ENCODE measurements around the gene TXNDC8.

The TXNDC8 gene

DNA sequence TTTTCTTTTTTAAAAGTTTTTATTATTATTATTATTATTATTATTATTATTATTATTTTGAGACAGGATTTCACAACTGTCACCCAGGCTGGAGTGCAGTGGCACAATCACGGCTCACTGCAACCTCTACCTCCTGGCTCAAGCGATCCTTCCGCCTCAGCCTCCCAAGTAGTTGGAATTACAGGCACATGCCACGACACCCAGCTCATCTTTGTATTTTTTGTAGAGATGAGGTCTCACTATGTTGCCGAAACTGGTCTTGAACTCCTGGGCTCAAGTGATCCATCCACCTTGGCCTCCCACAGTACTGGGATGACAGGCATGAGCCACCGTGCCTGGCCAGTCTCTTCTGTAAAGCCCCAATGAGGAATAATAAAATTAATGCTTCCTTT lies 50.4 kb downstream of the TXNDC8 start:
- no peak for DNase-seq
- intact Hi-C loops (cut with DNase I): no loop called here

DNA sequence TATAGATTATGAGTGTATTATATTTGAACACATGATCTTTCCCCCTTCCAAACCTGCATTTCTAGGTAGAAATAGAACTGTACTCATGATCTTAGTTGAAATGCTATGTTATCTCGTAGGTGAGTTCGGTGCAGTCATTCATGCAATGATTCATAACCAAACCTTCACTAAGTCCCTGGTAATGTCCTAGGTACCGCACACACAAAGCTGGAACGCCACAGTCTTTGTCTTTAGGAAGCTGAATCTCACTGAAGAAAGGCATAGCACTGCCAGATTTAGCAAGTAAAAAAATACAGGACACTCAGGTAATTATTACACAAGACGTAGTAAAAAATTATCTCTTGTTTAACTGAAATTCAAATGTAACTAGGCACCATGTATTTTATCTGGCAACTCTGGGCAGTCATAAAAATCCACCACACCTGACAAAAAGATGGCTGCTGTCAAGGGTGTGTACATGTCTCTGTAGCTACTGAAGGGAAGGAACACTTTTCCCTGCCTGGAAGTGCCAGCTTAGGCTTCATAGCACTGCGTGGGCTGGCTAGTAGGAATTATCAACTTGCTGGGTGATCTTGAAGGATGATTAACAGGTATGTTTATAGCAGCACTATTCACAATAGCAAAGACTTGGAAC lies 53.3 kb downstream of the TXNDC8 start:
- DNase-seq: no peak
- intact Hi-C loops (cut with DNase I): no loop called here

DNA sequence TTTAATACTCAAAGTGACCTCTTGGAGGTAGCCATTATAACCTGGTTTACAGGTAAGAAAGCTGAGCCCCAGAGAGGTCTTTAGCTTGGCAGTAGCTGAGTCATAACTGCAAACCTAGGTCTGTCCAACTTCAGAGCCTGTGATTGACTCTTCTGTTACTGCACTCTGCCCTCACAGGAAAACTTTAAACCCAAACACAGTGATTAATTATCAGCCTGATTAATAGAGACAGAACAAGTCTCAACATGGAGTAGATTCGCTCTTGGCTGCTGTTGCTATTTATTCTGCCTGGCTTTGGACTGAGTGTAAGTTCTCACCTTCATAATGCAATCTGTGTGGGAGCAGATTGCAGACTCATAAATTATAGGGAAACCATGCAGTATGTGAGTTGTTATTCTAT lies 53.9 kb downstream of the TXNDC8 start:
- intact Hi-C loops (cut with DNase I): no loop called here
- DNase-seq: no peak

DNA sequence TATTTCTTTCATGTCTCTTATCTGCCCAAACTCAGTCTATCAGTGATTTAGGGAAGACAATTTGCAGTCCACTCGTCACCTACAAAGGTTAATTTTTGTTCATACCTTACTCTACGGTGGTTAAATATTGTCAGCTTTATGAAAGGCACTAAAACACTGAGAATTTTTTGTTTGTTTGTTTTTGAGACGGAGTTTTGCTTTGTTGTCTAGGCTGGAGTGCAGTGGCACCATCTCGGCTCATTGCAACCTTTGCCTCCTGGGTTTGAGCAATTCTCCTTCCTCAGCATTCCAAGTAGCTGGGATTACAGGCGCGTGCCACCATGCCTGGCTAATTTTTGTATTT lies 55.0 kb downstream of the TXNDC8 start:
- no peak for DNase-seq
- intact Hi-C loops (cut with DNase I): no loop called here

DNA sequence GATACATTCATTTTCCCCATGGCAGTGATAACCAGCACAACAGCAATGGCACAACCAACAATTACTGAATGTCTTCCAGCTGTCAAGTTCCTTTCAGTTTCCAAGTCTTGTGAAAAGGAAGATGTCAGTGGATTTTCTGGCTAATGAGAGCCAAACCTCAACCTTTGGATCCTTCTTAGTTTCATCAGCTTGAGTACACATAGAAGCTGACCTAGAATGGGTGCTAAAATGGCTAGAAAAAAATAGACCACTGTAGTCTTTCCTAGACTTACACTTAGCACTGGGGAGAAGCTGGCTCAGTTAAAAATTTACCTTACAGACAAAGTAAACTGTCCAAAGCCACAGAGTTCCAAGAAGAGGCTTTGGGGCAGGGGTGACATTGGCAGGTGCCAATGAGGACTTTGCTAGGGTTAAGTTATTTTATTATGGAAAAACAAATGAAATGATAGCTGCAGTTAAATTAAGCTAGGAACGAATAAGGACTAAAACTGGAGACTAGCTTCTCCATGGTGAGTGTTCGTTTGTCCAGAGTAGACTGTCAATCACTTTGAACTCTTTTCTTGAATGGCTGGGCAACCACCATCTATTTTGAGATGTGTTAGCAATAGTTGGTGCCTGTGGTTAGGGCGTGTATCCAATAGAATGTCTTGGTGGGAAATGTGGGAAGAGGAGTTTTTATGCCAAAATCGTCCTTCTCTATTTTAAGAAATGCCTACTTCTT lies 55.5 kb downstream of the TXNDC8 start:
- DNase-seq: peak in 1 of 42 donors; percentile 4
- intact Hi-C loops (cut with DNase I): no loop called here

DNA sequence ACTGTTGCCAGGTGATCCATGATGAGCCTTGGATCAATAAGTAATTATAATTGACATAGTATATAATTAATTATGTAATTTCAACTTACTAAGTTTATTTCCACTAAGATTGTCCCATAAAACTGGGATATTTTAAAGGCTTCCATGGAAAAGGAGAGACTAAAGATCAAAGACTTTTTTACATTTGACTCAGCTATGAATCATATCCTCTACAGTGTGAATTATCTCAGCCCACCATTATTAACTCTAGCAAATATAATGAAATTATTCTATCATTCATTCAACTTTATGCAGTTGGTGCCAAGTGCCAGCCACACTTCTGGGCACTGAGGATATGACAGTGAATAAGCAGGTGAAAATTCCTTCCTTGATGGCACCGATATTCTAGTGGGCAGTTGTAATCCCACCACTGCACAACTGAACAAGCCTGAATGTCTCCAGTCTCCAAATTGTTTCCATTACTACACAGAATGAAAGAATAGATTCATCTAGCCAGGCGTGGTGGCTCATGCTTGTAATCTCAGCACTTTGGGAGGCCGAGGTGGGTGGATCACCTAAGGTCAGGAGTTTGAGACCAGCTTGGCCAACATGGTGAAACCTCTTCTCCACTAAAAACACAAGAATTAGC lies 59.5 kb downstream of the TXNDC8 start:
- intact Hi-C loops (cut with DNase I): no loop called here
- DNase-seq: no peak

DNA sequence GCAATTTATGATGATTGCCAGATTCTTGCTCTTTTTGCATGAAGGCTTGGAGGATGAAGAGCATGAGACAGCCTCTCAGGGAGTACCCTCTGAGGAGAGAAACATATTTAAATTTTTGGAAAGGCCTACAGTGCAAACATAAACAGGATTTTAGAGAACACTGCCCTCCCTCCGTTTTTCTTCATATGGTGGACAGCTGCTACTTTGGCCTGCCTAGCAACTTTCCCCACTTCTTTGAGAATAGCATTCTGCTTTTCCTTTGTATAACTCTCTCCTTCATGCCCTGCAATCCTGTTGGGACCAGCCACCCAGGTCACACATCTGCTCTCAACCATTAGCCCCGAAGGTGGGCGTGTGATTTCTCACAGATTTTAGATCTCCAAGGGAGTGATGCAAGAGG lies 60.9 kb downstream of the TXNDC8 start:
- intact Hi-C loops (cut with DNase I): no loop called here
- DNase-seq: no peak

DNA sequence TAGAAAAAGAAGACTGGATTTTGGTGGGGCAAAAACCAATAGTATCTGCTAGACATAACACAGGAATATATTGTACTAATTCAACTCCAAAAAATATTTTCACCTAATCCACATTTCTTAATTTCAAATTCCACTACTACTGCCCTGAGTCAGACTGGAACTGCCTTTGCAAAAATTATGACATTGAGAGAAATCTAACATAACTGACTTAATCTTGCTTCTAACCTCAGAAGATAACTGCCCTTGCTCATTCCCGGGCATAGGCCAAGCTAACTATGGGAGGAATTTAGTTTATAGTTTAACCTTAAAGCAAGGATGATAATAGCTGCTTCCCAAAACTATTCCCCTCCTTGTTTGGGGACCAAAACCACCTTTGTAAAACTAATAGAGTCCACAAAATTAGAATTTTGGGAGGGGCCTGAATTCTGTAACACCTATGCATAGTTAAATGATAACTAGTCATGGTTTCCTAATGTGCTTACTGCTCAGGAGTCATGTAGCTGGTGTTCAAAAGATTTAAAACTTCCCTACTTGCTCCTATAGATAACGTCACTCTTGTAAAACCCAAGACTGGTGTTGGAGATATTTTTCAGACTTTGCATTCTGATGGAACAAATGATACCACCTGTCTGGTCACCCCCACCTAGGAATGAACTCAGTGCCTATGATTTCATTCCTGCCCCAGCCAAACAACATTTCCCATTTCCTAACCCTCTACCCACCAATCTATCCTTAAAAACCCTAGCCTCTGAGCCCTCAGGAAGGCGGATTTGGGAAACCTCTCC lies 67.3 kb downstream of the TXNDC8 start:
- intact Hi-C loops (cut with DNase I): no loop called here
- no peak for DNase-seq

DNA sequence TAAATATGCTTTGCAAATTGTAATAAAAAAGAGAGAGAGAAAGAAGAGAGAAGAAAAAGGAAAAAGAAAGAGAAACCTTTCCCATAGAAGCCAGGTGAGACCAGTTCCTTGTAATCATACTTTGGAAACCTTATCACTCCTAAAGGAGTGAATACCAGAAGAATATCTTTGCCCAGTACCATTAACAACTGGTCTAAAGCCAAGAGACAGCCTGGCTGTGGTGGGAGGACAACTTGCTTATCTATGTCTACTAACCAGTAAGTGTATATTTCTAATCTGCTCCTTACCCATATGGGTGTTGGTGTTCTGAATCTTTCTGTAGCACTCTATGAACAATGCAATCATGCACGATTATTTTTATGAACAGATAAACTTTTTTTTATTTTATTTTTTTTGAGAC lies 70.9 kb downstream of the TXNDC8 start:
- intact Hi-C loops (cut with DNase I): no loop called here
- no peak for DNase-seq

DNA sequence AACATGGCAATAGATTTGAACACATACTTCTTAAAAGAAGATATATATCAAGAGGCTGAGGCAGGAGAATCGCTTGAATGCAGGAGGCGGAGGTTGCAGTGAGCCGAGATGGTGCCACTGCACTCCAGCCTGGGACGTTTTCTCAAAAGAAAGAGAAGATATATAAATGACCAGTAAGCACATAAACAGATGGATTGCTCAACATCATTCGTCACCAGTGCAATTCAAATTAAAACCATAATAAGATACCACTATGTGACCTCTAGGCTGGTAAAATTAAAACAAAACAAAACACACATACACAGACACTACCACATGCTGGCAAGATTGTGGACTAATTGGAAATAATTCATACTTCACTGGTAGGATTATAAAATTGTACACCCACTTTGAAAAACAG lies 76.0 kb downstream of the TXNDC8 start:
- intact Hi-C loops (cut with DNase I): no loop called here
- DNase-seq: no peak

DNA sequence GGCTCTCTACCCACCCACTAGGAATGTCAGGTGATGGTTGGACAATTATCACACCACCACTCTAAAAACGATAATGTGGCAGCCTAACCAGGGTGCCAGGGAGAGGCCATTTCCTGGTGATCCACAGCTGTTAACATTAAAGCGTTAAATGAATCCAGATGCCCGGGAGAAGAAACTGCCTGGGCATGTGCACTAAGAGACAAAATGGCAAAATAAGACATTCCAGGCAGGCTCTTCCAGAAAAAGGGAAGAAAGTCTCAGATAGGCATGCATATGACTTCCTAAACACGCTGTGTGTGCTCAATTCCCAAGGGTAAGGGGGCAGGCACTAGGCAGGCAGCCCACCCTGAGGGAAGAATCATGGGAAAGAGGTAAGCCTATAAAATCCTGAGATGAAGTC lies 76.8 kb downstream of the TXNDC8 start:
- intact Hi-C loops (cut with DNase I): no loop called here
- DNase-seq: no peak

DNA sequence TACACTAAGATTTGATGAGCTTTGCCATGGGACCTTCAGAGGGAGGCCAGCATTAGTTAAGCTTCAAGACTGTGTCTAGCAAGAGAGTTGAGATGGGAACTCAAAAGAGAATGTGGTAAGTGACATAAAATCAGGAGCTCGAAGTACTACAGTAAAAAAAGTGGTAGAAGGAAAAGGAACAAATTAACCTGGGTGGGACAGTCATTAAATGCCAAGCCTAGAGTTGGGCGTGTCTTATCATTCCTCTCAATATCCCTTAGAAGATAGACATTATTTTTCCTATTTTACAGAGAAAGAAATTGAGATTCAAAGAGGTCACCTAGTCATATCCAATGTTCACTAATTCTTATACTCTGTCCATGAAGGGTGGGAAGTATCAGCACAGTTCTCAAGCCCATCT lies 78.1 kb downstream of the TXNDC8 start:
- intact Hi-C loops (cut with DNase I): no loop called here
- DNase-seq: no peak

DNA sequence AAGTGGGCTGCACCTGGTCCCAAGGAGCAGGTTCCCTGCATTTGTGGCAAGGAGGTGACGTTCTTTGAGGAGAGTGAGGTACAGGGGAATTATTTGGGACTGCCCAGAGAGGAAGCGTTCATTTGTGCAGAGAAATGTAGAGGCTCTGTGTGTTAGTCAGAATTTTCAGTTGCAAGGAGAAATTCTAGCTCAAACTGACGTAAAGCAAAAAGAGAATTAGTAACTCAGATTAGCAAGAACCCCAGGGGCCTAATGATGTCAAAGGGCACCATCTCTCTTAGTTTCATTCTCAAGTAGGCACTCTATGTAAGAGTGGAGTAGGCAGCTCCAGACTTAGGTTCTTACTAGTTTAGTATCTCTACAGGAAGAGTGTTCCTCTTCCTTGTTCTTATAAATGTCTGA lies 79.0 kb downstream of the TXNDC8 start:
- intact Hi-C loops (cut with DNase I): no loop called here
- DNase-seq: no peak

DNA sequence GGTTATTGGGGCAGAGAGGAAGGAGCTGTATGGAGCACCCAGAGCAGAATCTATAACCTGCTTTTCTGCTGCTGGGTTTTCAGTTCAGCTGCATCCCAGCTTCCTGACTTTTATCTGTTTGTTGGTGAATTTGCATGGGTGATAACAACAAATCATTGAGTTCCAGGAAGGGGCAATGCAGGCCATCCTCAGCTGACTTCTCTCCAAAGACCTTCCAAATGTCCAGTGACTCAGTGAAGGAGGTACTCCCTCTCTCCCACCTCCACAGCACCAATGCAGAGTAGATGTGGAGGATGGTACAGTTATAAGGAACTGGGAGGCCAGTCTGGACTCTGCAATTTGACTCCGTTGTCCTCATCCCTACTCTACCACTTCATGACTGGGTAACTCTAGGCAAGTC lies 79.7 kb downstream of the TXNDC8 start:
- intact Hi-C loops (cut with DNase I): no loop called here
- no peak for DNase-seq

DNA sequence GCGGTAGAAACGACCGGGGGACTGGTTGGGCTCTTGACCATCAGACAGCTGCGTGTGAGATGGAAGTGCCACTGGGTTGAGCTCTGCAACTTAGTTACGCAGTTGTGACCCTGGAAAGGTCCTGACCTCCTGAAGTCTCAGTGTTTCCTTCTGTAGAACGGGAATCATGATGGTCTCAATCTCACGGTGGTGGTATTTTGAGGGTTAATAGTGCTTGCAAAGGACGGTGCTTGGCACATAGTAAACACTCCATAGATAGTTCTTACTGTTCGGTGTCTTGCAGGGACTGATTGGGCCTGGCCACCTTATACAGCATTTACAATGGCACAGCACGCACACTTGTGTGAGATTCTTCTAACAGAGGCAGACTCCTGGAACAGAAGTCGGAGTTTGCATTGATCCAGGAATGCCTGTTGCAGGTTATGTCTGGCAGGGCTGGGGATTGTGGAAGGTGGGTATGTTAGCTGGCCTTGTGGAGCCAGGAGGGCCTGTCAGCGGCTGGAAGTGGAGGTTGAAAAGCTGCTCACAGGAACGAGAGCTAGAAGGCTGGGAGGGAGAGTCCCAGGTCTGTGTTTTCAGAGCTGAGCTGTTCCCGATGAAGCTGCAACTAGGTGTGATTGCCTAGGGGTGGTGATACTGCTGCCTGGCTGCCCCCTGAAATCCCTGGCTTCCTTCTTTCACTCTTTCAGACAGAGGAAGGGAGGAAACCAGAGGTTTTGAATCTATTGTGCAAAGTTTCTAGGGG lies 80.4 kb downstream of the TXNDC8 start:
- DNase-seq: peak in 26 of 42 donors; percentile 11 to 55 (median 23)
- intact Hi-C loops (cut with DNase I): no loop called here

DNA sequence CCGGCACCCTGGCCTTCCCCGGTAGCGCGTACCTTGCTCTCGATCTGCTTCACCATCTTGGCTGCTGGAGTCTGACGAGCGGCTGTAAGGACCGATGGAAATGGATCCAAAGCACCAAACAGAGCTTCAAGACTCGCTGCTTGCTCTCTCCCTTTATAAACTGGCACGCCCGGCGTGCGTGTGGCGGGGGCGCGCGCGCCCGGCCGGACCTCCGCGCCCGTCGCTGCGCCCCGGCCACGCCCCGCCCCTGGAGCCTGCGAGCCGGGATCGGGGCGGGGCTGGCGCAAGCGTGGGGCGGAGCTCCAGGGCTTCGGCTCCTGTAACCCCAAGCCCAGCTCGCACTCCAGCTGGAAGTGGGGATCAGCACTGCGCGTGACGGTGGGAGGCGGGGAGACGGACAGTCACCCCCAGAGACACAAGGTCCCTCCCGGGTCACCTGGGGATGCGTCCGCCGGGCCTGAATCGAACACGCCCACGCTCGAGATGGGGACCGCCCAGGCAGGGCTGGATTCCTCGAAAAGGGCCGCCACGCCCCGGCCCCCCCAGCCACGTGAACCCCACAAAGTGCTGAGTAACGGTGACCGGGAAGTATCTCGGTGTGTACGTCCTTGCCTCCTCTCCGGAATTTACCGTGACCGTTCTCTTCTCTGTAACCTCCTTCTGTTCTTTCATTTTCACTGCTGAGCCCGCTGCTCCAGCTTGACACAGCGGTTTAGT lies 81.1 kb downstream of the TXNDC8 start, which contains the start of gene TXN:
TSS of gene TXN (minus strand) at position 128 of the 717 bp plus-strand sequence. CDS start at position 56, 72 bp downstream.
- DNase-seq: peak; percentile 57 to 94 (median 88)
- intact Hi-C loops (cut with DNase I): no loop called here

DNA sequence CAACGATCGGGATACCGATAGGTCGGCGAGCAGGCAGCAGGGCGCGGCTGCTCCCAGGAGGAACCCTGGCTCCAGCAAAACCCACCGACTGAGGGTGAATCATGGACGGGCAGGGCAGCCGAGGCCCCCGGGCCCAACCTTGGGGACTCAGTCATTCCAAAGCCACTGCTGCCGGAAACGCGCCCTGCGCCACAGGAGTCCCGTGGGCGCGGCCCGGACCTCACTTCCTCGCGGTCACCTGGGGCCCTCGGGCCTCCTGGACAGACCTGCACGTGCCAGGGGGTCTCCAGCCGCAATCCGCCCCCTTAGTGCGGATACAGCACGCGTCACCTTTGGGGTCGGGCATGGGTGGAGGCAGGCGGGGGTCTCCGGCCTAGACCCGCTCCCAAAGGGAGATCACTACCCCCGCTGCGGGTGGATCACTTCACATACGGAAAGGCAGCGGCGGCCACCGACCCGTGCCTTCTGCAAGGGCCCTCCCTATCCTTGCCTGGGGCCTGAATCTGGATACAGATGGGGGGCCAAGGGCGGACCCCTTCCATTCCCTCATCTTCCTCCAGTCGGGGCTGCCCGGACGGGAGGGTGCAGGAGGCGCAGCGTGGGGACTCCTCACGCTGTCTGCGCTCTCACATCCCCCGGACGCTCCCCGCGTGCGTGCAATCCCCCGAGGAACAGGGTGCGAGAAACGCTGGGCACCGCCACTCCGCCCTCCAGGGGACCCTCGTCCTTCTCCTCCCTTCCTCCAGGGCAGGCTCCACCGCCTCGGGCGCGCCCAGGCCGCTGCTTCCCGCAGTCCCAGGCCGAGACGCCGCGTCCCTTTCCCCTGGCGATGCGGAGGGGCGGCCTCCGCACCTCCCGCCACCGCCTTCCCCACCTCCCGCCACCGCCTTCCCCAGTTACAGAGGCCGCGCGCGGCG lies 81.9 kb downstream of the TXNDC8 start:
- peak in 40 of 42 donors; percentile 8 to 64 (median 37) for DNase-seq
- intact Hi-C loops (cut with DNase I): no loop called here
